Activated CD4-positive, alpha-beta memory T cell treated with anti-CD3 and anti-CD28 coated beads for 36 hours (primary cell): ENCODE measurements around the gene RBBP8NL. TPM values are rescaled to one million over a fixed set of nuclear protein-coding genes. Genes with fewer than 3 reads are reported as not detected.

Experiments used
- CTCF ChIA-PET: fragments of 350-600 bp; sonication (Branson Sonifier 250); formaldehyde crosslinking; loops from one replicate; lab custom pipeline; 2021; ENCODE audit warnings: antibody characterized with exemption, inconsistent platforms; lab: Charles Lee
- POLR2A ChIA-PET: fragments of 350-600 bp; sonication (Branson Sonifier 250); formaldehyde crosslinking; loops from one replicate; lab custom pipeline; 2021; ENCODE audit warnings: antibody characterized with exemption; lab: Charles Lee
- DNase-seq: peaks from one replicate; pipeline ENCODE4 v3.0.0-alpha.2; 2020
- H3K27ac Mint-ChIP-seq: one replicate; pipeline ENCODE4 v1.8.0; 2021; ENCODE audit warnings: mixed read lengths
- H3K27me3 Mint-ChIP-seq: one replicate; pipeline ENCODE4 v1.8.0; 2021; ENCODE audit warnings: mixed read lengths
- H3K36me3 Mint-ChIP-seq: one replicate; pipeline ENCODE4 v1.8.0; 2021; ENCODE audit warnings: mixed read lengths
- H3K4me1 Mint-ChIP-seq: one replicate; pipeline ENCODE4 v1.8.0; 2021; ENCODE audit warnings: low read depth, mixed read lengths
- H3K4me3 Mint-ChIP-seq: one replicate; pipeline ENCODE4 v1.8.0; 2021; ENCODE audit warnings: mild to moderate bottlenecking, mixed read lengths
- H3K9me3 Mint-ChIP-seq: one replicate; pipeline ENCODE4 v1.8.0; 2021; ENCODE audit warnings: mixed read lengths
- intact Hi-C: fragments of 100-400 bp; cut with micrococcal nuclease; formaldehyde crosslinking; loops from one replicate; pipeline ENCODE4 v1.15.1; 2023
- total RNA-seq, 2 experiments: library from RNA; stranded (reverse); gene quantifications; one replicate each; pipeline ENCODE4 v1.2.3, GENCODE V29; 2021

Gene RBBP8NL
- total RNA-seq, 2 experiments from 2014 or later, result not detected

- CTCF ChIA-PET, result interaction anchor here (1.6 kb wide), 1 partner anchor 23 kb away, joined by 3 read pairs; no protein-coding TSS in a partner anchor
- no peaks in the 10 kb centered on the region for H3K9me3 Mint-ChIP-seq
- no peak overlapping the region for H3K27ac Mint-ChIP-seq
- H3K27me3 Mint-ChIP-seq, result no peaks in the 10 kb centered on the region
- intact Hi-C loops, result loop anchor here (5.0 to 10.0 kb wide), 3 partner anchors 97 to 338 kb away; partner anchors contain the start of gene TAF4
- DNase-seq, result no peak
- peaks cover 23% of the 10 kb centered on the region for H3K4me1 Mint-ChIP-seq
- POLR2A ChIA-PET, result interaction anchor here (0.7 kb wide), 1 partner anchor 14 kb away, joined by 4 read pairs; no protein-coding TSS in a partner anchor
- no peaks in the 10 kb centered on the region for H3K36me3 Mint-ChIP-seq
- H3K4me3 Mint-ChIP-seq, result peak overlapping the region; percentile 70
Observed at GRCh38 chr20:62405108-62405980, 22.0 kb downstream of the RBBP8NL start.

DNA sequence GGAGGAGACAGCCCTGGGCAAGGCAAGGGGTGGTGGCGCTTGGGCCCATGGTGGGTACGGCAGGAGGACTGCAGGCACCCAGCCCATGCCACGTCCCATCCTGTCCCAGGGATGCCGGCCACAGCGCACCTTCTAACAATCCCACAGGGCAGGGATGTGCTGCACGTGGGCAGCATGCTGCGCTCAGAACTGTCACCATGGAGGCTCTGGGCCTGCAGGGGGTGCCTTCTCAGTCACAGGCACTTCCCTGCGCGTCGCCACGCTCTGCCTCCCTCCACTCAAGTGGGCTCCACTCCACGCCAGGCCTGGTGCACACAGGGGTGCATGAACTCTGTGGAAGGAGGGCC lies 22.6 kb downstream of the RBBP8NL start:
- ChIA-PET CTCF (interaction anchor here (1.6 kb wide), 1 partner anchor 22 kb away, joined by 3 read pairs; no protein-coding TSS in a partner anchor), POLR2A (no interaction called here)
- Mint-ChIP-seq H3K4me1 (peaks cover 23% of the 10 kb centered on the region), H3K4me3 (no peak overlapping the region), H3K9me3 (no peaks in the 10 kb centered on the region), H3K27me3 (no peaks in the 10 kb centered on the region), H3K36me3 (no peaks in the 10 kb centered on the region), H3K27ac (no peak overlapping the region)
- intact Hi-C loops, result loop anchor here (5.0 to 10.0 kb wide), 3 partner anchors 98 to 337 kb away; partner anchors contain the start of gene TAF4
- no peak for DNase-seq

DNA sequence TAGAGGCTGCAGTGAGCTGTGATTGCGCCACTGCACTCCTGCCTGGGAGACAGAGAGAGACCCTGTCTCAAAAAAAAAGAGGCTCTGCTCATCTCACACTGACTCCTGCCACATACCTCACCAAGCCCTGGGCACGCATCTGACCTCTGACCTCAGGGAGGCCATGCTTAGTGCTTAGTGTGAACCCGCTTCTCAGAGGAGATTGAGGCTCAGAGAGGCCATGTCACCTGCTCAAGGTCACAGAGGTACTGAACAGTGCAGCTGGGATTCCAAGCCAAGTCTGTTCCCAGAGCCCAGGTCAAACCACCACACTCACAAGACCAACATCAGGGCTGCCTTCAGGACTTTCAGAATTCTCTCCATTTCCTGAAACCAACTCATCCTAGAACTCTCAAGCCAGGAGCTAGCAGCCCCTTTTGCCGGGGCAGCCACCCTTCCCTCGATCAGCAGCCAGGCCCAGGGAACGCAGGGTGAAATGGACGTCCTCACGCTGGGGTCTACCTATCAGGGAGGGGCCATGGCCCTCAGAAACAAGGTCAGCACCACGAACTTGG lies 23.1 kb downstream of the RBBP8NL start:
- Mint-ChIP-seq H3K27me3 (no peaks in the 10 kb centered on the region), H3K36me3 (no peaks in the 10 kb centered on the region), H3K4me1 (peaks cover 20% of the 10 kb centered on the region), H3K27ac (no peak overlapping the region), H3K9me3 (no peaks in the 10 kb centered on the region), H3K4me3 (no peak overlapping the region)
- CTCF ChIA-PET, result no interaction called here
- no peak for DNase-seq
- intact Hi-C loops, result loop anchor here (10.0 kb wide), 1 partner anchor 211 kb away; no protein-coding TSS in a partner anchor
- POLR2A ChIA-PET, result no interaction called here

DNA sequence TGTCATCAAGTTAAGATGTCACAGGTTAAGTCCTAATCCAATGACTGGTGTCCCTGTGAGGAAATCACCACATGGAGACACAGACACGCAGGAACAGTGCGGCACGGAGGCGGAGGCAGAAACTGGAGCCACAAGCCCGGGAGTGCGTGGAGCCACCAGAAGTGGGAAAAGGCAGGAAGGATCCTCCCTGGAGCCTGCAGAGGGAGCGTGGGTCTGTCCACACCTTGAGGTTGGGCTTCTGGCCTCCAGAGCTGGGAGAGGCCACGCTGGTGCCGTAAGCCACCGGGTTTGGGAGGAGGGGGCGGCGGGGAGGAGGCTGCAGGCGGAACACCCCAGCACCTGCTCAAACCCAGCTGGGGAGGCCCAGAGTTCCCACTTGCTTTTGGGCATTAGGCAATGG lies 24.0 kb downstream of the RBBP8NL start:
- Mint-ChIP-seq H3K4me1 (peaks cover 20% of the 10 kb centered on the region), H3K27me3 (no peaks in the 10 kb centered on the region), H3K27ac (no peak overlapping the region), H3K9me3 (no peaks in the 10 kb centered on the region), H3K36me3 (no peaks in the 10 kb centered on the region), H3K4me3 (no peak overlapping the region)
- intact Hi-C loops, result loop anchor here (10.0 kb wide), 1 partner anchor 211 kb away; no protein-coding TSS in a partner anchor
- no peak for DNase-seq
- POLR2A ChIA-PET, result no interaction called here
- CTCF ChIA-PET, result no interaction called here

DNA sequence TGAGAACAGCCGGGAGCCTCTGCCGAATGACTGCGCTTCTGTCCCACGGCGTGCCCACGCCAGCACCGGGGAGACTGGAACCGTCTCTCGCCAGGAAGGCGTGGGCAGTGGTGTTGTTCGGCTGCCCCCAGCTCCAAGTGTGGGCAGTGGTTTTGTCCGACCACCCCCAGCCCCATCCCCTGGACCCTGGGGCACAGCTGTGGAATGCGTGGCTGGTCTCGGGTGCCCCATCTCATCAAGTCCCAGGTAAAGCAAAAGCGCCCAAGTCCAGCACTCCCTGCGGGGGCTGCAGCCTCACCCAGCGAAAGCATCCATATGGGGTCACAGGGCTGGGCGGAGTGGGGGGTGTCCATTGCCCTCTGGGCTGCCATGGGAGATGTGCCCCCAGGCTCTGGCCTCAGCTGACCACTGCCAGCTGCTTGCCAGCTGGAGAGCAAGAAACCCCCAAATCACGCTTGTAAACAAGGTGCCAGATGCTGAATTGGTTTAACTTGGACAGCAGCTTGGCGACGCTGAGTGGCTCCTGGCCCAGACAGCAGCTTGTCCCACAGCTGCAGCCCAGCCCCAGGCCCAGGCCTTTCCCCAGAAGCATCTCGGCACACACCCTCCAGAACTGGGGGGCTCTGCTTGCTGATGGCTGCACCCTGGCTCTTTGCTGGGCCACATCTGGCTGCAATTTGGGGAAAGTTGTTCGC lies 24.7 kb downstream of the RBBP8NL start:
- intact Hi-C loops, result loop anchor here (10.0 kb wide), 1 partner anchor 212 kb away; no protein-coding TSS in a partner anchor
- ChIA-PET POLR2A (no interaction called here), CTCF (no interaction called here)
- DNase-seq, result no peak
- Mint-ChIP-seq H3K36me3 (peaks cover 1% of the 10 kb centered on the region), H3K4me1 (peaks cover 16% of the 10 kb centered on the region), H3K27ac (no peak overlapping the region), H3K9me3 (no peaks in the 10 kb centered on the region), H3K4me3 (no peak overlapping the region), H3K27me3 (no peaks in the 10 kb centered on the region)

DNA sequence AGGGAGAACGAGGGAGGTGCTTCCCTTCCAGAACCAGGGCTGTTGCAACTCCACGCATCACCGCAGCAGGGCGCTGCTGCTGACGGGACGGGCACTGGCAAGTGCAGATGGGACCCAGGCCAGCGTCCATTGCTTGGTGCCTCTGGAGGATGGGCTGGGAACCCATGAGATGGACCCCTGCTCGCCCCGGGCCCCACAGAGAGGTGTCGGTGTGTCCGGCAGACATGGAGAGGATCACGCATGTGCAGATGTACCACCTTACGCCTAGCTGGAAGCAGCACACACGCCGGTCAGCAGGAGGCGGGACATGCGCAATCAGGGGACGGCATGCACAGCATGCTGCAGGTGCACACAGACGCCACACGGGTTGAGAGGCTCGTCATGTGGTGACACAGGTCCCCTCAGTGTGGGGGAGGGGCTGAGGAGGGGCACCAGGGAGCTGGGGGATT lies 26.0 kb downstream of the RBBP8NL start:
- peaks cover 13% of the 10 kb centered on the region for H3K4me1 Mint-ChIP-seq
- H3K4me3 Mint-ChIP-seq, result no peak overlapping the region
- POLR2A ChIA-PET, result no interaction called here
- peaks cover 5% of the 10 kb centered on the region for H3K36me3 Mint-ChIP-seq
- CTCF ChIA-PET, result interaction anchor here (3.3 kb wide), 1 partner anchor 9 kb away, joined by 8 read pairs; no protein-coding TSS in a partner anchor
- H3K27me3 Mint-ChIP-seq, result no peaks in the 10 kb centered on the region
- DNase-seq, result no peak
- intact Hi-C loops, result loop anchor here (10.0 kb wide), 1 partner anchor 213 kb away; no protein-coding TSS in a partner anchor
- no peak overlapping the region for H3K27ac Mint-ChIP-seq
- no peaks in the 10 kb centered on the region for H3K9me3 Mint-ChIP-seq

DNA sequence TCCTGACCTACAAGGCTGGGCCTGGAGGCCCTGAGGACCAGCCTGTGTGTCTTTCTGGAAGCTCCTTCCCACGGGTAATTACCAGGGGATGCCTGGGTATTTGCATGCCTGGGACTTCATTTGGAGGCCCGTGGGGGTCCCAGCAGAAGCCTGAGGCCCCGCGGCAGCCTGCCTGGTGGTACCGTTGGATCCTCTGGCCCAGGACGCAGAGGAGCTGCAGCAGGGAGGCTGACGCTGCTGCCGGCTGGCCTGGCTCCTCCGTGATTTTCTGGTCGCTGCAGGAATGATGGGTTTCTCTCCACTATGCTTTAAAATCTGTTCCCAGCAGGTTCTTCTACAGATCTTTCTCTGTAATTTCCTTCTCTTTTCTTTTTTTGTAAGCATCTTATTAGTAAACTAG lies 26.8 kb downstream of the RBBP8NL start:
- Mint-ChIP-seq H3K4me1 (peaks cover 6% of the 10 kb centered on the region), H3K27me3 (no peaks in the 10 kb centered on the region), H3K4me3 (no peak overlapping the region), H3K9me3 (no peaks in the 10 kb centered on the region), H3K36me3 (peaks cover 5% of the 10 kb centered on the region), H3K27ac (no peak overlapping the region)
- no peak for DNase-seq
- POLR2A ChIA-PET, result no interaction called here
- CTCF ChIA-PET, result interaction anchor here (3.3 kb wide), 1 partner anchor 10 kb away, joined by 8 read pairs; no protein-coding TSS in a partner anchor
- intact Hi-C loops, result loop anchor here (10.0 kb wide), 1 partner anchor 214 kb away; no protein-coding TSS in a partner anchor

GRCh38 chr20:62400021-62400420 lies 27.3 kb downstream of the RBBP8NL start:
- Mint-ChIP-seq H3K9me3 (no peaks in the 10 kb centered on the region), H3K27ac (no peak overlapping the region), H3K4me3 (no peak overlapping the region), H3K36me3 (peaks cover 5% of the 10 kb centered on the region), H3K27me3 (no peaks in the 10 kb centered on the region), H3K4me1 (peaks cover under 1% of the 10 kb centered on the region)
- no peak for DNase-seq
- ChIA-PET POLR2A (no interaction called here), CTCF (interaction anchor here (3.3 kb wide), 1 partner anchor 10 kb away, joined by 8 read pairs; no protein-coding TSS in a partner anchor)
- intact Hi-C loops, result loop anchor here (10.0 kb wide), 1 partner anchor 215 kb away; no protein-coding TSS in a partner anchor

- CTCF ChIA-PET, result no interaction called here
Observed at GRCh38 chr20:62398120-62398821, 29.1 kb downstream of the RBBP8NL start.

DNA sequence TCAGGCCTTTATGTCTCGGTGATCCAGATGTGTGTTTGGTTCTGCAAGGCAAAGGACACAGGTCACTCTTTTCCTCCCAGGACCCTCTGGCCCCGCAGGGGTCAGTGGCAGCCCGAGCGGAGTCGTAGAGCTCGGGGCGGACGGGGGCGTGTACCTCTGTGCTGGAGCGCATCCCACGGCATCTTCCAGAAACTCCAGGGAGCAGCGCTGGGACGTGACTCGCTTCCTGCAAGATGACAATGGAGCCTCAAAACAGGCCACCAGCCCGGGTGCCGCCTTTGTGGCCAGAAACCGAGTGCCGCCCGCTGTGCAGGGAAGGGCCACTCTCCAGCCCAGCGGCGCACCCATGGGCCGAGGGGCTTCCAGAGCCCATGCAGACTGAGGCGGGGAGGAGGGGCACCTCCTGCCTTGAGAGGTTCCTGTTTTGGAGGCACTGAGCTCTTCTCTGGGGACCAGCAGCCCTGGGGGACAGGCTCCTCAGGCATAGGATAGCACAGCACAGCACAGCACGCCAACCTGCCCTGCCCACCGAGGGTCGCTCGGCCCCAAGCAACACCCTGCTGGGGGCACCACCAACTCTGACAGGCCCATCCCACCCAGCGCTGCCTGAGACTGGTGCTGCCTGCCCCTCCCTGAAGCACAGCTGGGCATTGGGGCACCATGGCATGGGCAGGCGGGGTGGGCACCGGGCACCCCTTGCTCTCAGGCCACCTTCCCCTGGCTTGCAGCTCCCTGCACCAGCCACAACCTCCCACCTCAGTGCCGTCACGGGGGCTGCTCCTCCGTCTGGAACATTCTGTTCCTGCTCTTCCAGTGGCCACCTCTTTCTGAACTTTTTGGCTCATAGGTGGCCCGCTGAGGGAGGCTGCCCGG lies 30.7 kb downstream of the RBBP8NL start:
- POLR2A ChIA-PET, result no interaction called here
- CTCF ChIA-PET, result no interaction called here
- H3K27me3 Mint-ChIP-seq, result no peaks in the 10 kb centered on the region
- H3K4me3 Mint-ChIP-seq, result no peak overlapping the region
- H3K27ac Mint-ChIP-seq, result no peak overlapping the region
- peaks cover 7% of the 10 kb centered on the region for H3K36me3 Mint-ChIP-seq
- no peaks in the 10 kb centered on the region for H3K4me1 Mint-ChIP-seq
- no peaks in the 10 kb centered on the region for H3K9me3 Mint-ChIP-seq
- DNase-seq, result no peak
- intact Hi-C loops, result no loop called here

More at GRCh38 chr20:62398120-62398821, 29.1 kb downstream of the RBBP8NL start:
- intact Hi-C loops, result no loop called here
- no peak for DNase-seq
- Mint-ChIP-seq H3K4me3 (no peak overlapping the region), H3K27ac (no peak overlapping the region), H3K36me3 (peaks cover 7% of the 10 kb centered on the region), H3K9me3 (no peaks in the 10 kb centered on the region), H3K27me3 (no peaks in the 10 kb centered on the region), H3K4me1 (no peaks in the 10 kb centered on the region)
- POLR2A ChIA-PET, result no interaction called here
